IMR-90 (cell line): ENCODE results near the gene ENPP7. TPM values are rescaled to one million over a fixed set of nuclear protein-coding genes. Genes with fewer than 3 reads are reported as not detected.

ENCODE experiments used
- ATAC-seq: fragments of 200-7000 bp; cut with Tn5 transposase; 2 replicates; pipeline ENCODE4 v1.9.1; 2020; ENCODE audit warnings: low read depth, mild to moderate bottlenecking, moderate library complexity
- BruUV-seq: library from RNA; stranded (reverse); fragments of 400-500 nt; replicated peaks from 2 replicates; lab custom pipeline; 2021; lab: Mats Ljungman, UMichigan
- CTCF ChIA-PET: fragments of 300-600 bp; formaldehyde crosslinking; extraction: SDS; loops from one replicate; lab custom pipeline; 2021; ENCODE audit warnings: antibody characterized with exemption; lab: Yijun Ruan, JAX
- POLR2A ChIA-PET: fragments of 300-600 bp; sonication (Branson Sonifier 250); formaldehyde crosslinking; loops from one replicate; lab custom pipeline; 2022; ENCODE audit warnings: antibody characterized with exemption; ENCODE audit not compliant: unreplicated experiment; lab: Charles Lee
- DNase-seq: peaks from one replicate; pipeline ENCODE4 v3.0.0; 2013
- H2AFZ ChIP-seq: replicated peaks from 2 replicates; pipeline ENCODE3; 2013; ENCODE audit warnings: low read length, mild to moderate bottlenecking; ENCODE audit not compliant: poor library complexity
- H2AK5ac ChIP-seq: 2 replicates; pipeline ENCODE4 v1.6.1; 2013; ENCODE audit warnings: low read depth, low read length, inconsistent platforms
- H2AK9ac ChIP-seq: replicated peaks from 2 replicates; pipeline ENCODE3; 2013; ENCODE audit warnings: mild to moderate bottlenecking, low read depth, low read length, moderate library complexity; ENCODE audit not compliant: poor library complexity
- H2BK120ac ChIP-seq: 2 replicates; pipeline ENCODE4 v1.6.1; 2013; ENCODE audit warnings: low read depth, low read length, inconsistent platforms
- H2BK15ac ChIP-seq: 3 replicates; pipeline ENCODE4 v1.6.1; 2013; ENCODE audit warnings: low read depth, low read length, inconsistent platforms
- H2BK20ac ChIP-seq: 2 replicates; pipeline ENCODE4 v1.6.1; 2013; ENCODE audit warnings: low read depth, mild to moderate bottlenecking, inconsistent platforms, low read length, moderate library complexity
- H2BK5ac ChIP-seq: 2 replicates; pipeline ENCODE4 v1.6.1; 2013; ENCODE audit warnings: mild to moderate bottlenecking, low read depth, low read length, inconsistent platforms; ENCODE audit not compliant: poor library complexity, severe bottlenecking
- H3K14ac ChIP-seq: replicated peaks from 2 replicates; pipeline ENCODE4 v1.6.1; 2013; ENCODE audit warnings: low read depth, low read length, inconsistent platforms
- H3K18ac ChIP-seq: 2 replicates; pipeline ENCODE4 v1.6.1; 2013; ENCODE audit warnings: low read depth, low read length, control low read depth
- H3K23ac ChIP-seq: 2 replicates; pipeline ENCODE4 v1.6.1; 2013; ENCODE audit warnings: low read depth, low read length, inconsistent platforms
- H3K27ac ChIP-seq: 2 replicates; pipeline ENCODE4 v1.5.1; 2013; ENCODE audit warnings: mild to moderate bottlenecking, control low read depth, low read length; ENCODE audit not compliant: insufficient read depth
- H3K27me3 ChIP-seq: 2 replicates; pipeline ENCODE4 v1.6.1; 2013; ENCODE audit warnings: low read length; ENCODE audit not compliant: control insufficient read depth, insufficient read depth
- H3K36me3 ChIP-seq: 2 replicates; pipeline ENCODE4 v1.6.1; 2013; ENCODE audit warnings: low read length, mixed read lengths; ENCODE audit not compliant: control insufficient read depth, insufficient read depth
- H3K4ac ChIP-seq: 2 replicates; pipeline ENCODE4 v1.6.1; 2013; ENCODE audit warnings: low read depth, low read length, inconsistent platforms
- H3K4me1 ChIP-seq: 2 replicates; pipeline ENCODE4 v1.6.1; 2013; ENCODE audit warnings: low read length, mixed read lengths; ENCODE audit not compliant: control insufficient read depth, insufficient read depth
- H3K4me2 ChIP-seq: 2 replicates; pipeline ENCODE4 v1.6.1; 2013; ENCODE audit warnings: low read depth, mild to moderate bottlenecking, control low read depth, low read length, moderate library complexity
- H3K4me3 ChIP-seq: 2 replicates; pipeline ENCODE4 v1.5.1; 2013; ENCODE audit warnings: low read depth, mild to moderate bottlenecking, control low read depth, low read length, moderate library complexity; ENCODE audit not compliant: insufficient read depth
- H3K56ac ChIP-seq: 2 replicates; pipeline ENCODE4 v1.6.1; 2013; ENCODE audit warnings: low read length, inconsistent platforms; ENCODE audit not compliant: insufficient read depth; ENCODE audit errors: extremely low read depth
- H3K79me1 ChIP-seq, 2 experiments: 2 replicates each; pipeline ENCODE4 v1.6.1; 2013; ENCODE audit warnings: low read length in 2 of 2, inconsistent platforms in 1 of 2, low read depth in 1 of 2
- H3K9ac ChIP-seq: 2 replicates; pipeline ENCODE4 v1.6.1; 2013; ENCODE audit warnings: low read depth, low read length, control low read depth
- H3K9me1 ChIP-seq: 2 replicates; pipeline ENCODE4 v1.6.1; 2013; ENCODE audit warnings: low read length, inconsistent platforms; ENCODE audit not compliant: insufficient read depth
- H3K9me3 ChIP-seq: 2 replicates; pipeline ENCODE4 v1.6.1; 2013; ENCODE audit warnings: low read length; ENCODE audit not compliant: control insufficient read depth, insufficient read depth
- H4K20me1 ChIP-seq: 2 replicates; pipeline ENCODE4 v1.6.1; 2013; ENCODE audit warnings: low read length, inconsistent platforms; ENCODE audit not compliant: insufficient read depth
- H4K5ac ChIP-seq: 2 replicates; pipeline ENCODE4 v1.6.1; 2013; ENCODE audit warnings: mild to moderate bottlenecking, low read depth, low read length, control low read depth
- H4K8ac ChIP-seq, 2 experiments: 2 replicates each; pipeline ENCODE4 v1.6.1; 2013; ENCODE audit warnings: low read depth in 2 of 2, low read length in 2 of 2, control low read depth in 1 of 2, inconsistent platforms in 1 of 2
- H4K91ac ChIP-seq: 2 replicates; pipeline ENCODE4 v1.6.1; 2013; ENCODE audit warnings: low read depth, low read length, inconsistent platforms; ENCODE audit not compliant: insufficient read depth
- BHLHE40 ChIP-seq: fragments of 150-350 bp; IDR thresholded peaks from 2 replicates; pipeline ENCODE4 v1.6.1; 2016; ENCODE audit warnings: mild to moderate bottlenecking, low read depth, low read length
- CEBPB ChIP-seq: IDR thresholded peaks from 2 replicates; pipeline ENCODE4 v1.6.1; 2012; ENCODE audit warnings: low read depth, low read length, improper control_type of control experiment
- FOS ChIP-seq: fragments of 150-350 bp; IDR thresholded peaks from 2 replicates; pipeline ENCODE4 v1.6.1; 2016; ENCODE audit warnings: low read depth, low read length
- MAZ ChIP-seq: IDR thresholded peaks from 2 replicates; pipeline ENCODE4 v1.6.1; 2012; ENCODE audit warnings: low read depth, mild to moderate bottlenecking, low read length, improper control_type of control experiment, moderate library complexity, borderline replicate concordance
- MXI1 ChIP-seq: IDR thresholded peaks from 2 replicates; pipeline ENCODE4 v1.6.1; 2012; ENCODE audit warnings: low read depth, mild to moderate bottlenecking, low read length, moderate library complexity, borderline replicate concordance
- NFE2L2 ChIP-seq: fragments of 150-350 bp; IDR thresholded peaks from 2 replicates; pipeline ENCODE4 v1.6.1; 2016; ENCODE audit warnings: low read depth, mild to moderate bottlenecking, low read length
- POLR2A ChIP-seq: IDR thresholded peaks from 2 replicates; pipeline ENCODE4 v1.6.1; 2012; ENCODE audit warnings: mild to moderate bottlenecking, low read depth, low read length
- RAD21 ChIP-seq: IDR thresholded peaks from 2 replicates; pipeline ENCODE4 v1.6.1; 2012; ENCODE audit warnings: low read length, improper control_type of control experiment
- RCOR1 ChIP-seq: IDR thresholded peaks from 2 replicates; pipeline ENCODE4 v1.6.1; 2012; ENCODE audit warnings: mild to moderate bottlenecking, low read length, improper control_type of control experiment; ENCODE audit not compliant: insufficient replicate concordance
- RFX5 ChIP-seq: IDR thresholded peaks from 2 replicates; pipeline ENCODE4 v1.8.0; 2012; ENCODE audit warnings: low read depth, mild to moderate bottlenecking, low read length, moderate library complexity
- WGBS, 2 experiments: methylation state at CpG; one replicate each; pipeline versions ENCODE4 v1.1.5 to v1.1.7; 2013; ENCODE audit warnings: missing lambda C conversion rate in 2 of 2; ENCODE audit not compliant: insufficient read length in 1 of 2; ENCODE audit errors: extremely low coverage in 2 of 2; 5-methylcytosine and 5-hydroxymethylcytosine counted together
- dilution Hi-C: fragments of 300-500 bp; cut with HindIII; formaldehyde crosslinking; loops from one replicate; pipeline ENCODE4 v1.14.3; 2018; ENCODE audit warnings: low sequenced_read_pairs; ENCODE audit not compliant: unreplicated experiment
- in situ Hi-C: fragments of 300-500 bp; cut with MboI; formaldehyde crosslinking; loops from 3 replicates; pipeline ENCODE4 v1.14.3; 2019; ENCODE audit warnings: low sequenced_read_pairs, inconsistent platforms, mixed read lengths
- intact Hi-C: fragments of 100-400 bp; cut with micrococcal nuclease; formaldehyde crosslinking; loops from 2 replicates; pipeline ENCODE4 v1.10.0; 2022
- polyA plus RNA-seq, 3 experiments: library from polyadenylated mRNA; depleted of rRNA; stranded (reverse); fragments of >200 nt; gene quantifications; 2 replicates each; pipeline ENCODE4 v1.2.3, GENCODE V29; 2012; ENCODE audit warnings: low replicate concordance in 1 of 3
- total RNA-seq: library from RNA; depleted of rRNA; stranded (reverse); fragments of >200 nt; gene quantifications from 2 replicates; pipeline ENCODE4 v1.2.3, GENCODE V29; 2012
- TF ChIP-seq, protein P1 (sequence below): conservative IDR thresholded peaks from 2 replicates; pipeline ENCODE4 v1.5.1; 2012; ENCODE audit warnings: mild to moderate bottlenecking, low read depth, low read length, improper control_type of control experiment
- TF ChIP-seq, protein P2 (sequence below): fragments of 150-350 bp; IDR thresholded peaks from 2 replicates; pipeline ENCODE4 v1.6.1; 2016; ENCODE audit warnings: low read depth, mild to moderate bottlenecking, low read length, moderate library complexity, borderline replicate concordance
- TF ChIP-seq, protein P3 (sequence below): fragments of 150-350 bp; IDR thresholded peaks from 2 replicates; pipeline ENCODE4 v1.6.1; 2017; ENCODE audit warnings: mild to moderate bottlenecking, antibody characterized with exemption, low read length, low read depth

The ENPP7 gene
- total and polyA plus RNA-seq, 2 of the 4 experiments (the other 2 are of a cell fraction): not detected

DNA sequence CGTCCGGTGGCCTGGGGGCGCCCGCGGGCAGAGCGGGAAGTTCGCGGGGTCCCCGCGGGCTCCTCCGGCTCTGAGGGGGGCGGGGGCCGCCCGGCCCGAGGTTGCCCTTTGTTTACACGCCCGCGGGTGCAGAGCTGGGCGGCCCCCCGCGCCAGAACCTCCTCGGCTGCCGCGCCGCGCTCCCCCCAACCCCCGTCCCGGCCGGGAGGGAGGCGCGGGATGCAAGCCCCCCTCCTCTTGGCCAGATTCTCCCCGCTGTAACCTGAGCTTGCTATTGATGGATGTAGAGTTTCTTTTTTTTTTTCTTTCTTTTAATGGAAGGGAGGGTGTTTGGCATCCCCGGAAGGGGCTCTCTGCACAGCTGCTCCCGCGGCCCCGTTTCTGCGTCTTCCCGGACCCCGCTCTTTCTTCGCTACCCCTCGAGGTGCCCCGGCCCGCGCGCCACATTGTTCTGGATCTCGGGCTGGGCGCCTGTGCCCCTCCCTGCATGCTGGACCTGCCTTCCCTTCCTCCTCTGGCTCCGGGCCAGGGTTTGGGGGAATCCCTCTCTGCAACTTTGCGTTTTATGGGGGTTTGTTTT lies 47.9 kb downstream of the ENPP7 start (continued):
- no peak for TF ChIP-seq POLR2A

DNA sequence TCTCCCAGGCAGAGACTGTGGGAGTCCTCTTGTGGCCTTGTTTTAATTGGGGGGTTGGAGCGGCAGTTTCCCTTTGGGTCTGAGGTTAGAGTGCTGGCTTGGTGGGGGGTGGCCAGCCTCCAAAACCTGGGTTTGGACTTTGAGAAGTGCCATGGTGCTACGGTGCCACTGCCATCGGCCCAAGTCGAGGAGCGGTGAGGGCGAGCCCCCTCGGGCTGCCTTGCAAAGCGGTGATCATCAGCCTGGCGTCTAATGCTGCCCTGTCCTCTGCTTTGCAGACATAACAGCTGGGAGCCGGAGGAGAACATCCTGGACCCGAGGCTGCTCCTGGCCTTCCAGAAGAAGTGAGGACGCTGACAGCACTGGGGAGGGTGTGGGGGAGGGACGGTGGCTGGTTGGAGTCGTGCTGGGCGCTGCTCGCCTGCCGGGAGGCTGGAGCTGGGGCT lies 48.4 kb downstream of the ENPP7 start:
- no peak overlapping the region for H3K56ac ChIP-seq
- ATAC-seq (no peak), DNase-seq (no peak)
- no peak overlapping the region for H2BK20ac ChIP-seq
- no peak overlapping the region for H3K18ac ChIP-seq
- H3K27me3 ChIP-seq: peaks cover 32% of the 10 kb centered on the region
- H2AK5ac ChIP-seq: peak overlapping the region; percentile 58; the same call in 1 of the 2 replicates
- intact Hi-C loops (no loop called here), dilution Hi-C loops (no loop called here), in situ Hi-C loops (no loop called here)
- ChIA-PET POLR2A (no interaction called here), CTCF (interaction anchor here (0.6 kb wide), 1 partner anchor 20 kb away, joined by 3 read pairs; no protein-coding TSS in a partner anchor)
- no peaks in the 10 kb centered on the region; a peak in 1 of 4 replicates for H3K79me1 ChIP-seq
- H3K27ac ChIP-seq: no peak overlapping the region
- BruUV-seq: no TSS peak
- H3K4me2 ChIP-seq: peak overlapping the region; percentile 66
- peak overlapping the region; percentile 95 for H2AFZ ChIP-seq
- no peak overlapping the region for H3K9ac ChIP-seq
- H3K23ac ChIP-seq: no peak overlapping the region
- H2BK5ac ChIP-seq: no peak overlapping the region
- H3K4ac ChIP-seq: no peak overlapping the region
- no peak overlapping the region for H4K8ac ChIP-seq
- H4K20me1 ChIP-seq: peaks cover 3% of the 10 kb centered on the region; the same call in 1 of the 2 replicates
- no peak overlapping the region for H4K91ac ChIP-seq
- H2BK120ac ChIP-seq: no peak overlapping the region
- no peaks in the 10 kb centered on the region for H3K9me1 ChIP-seq
- TF ChIP-seq RAD21 (no peak), MAZ (no peak), POLR2A (no peak), NFE2L2 (no peak), RFX5 (no peak), MXI1 (no peak), RCOR1 (no peak), CEBPB (no peak), BHLHE40 (no peak), FOS (no peak)
- TF ChIP-seq, protein P1, sequence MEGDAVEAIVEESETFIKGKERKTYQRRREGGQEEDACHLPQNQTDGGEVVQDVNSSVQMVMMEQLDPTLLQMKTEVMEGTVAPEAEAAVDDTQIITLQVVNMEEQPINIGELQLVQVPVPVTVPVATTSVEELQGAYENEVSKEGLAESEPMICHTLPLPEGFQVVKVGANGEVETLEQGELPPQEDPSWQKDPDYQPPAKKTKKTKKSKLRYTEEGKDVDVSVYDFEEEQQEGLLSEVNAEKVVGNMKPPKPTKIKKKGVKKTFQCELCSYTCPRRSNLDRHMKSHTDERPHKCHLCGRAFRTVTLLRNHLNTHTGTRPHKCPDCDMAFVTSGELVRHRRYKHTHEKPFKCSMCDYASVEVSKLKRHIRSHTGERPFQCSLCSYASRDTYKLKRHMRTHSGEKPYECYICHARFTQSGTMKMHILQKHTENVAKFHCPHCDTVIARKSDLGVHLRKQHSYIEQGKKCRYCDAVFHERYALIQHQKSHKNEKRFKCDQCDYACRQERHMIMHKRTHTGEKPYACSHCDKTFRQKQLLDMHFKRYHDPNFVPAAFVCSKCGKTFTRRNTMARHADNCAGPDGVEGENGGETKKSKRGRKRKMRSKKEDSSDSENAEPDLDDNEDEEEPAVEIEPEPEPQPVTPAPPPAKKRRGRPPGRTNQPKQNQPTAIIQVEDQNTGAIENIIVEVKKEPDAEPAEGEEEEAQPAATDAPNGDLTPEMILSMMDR: no peak
- TF ChIP-seq, protein P2, sequence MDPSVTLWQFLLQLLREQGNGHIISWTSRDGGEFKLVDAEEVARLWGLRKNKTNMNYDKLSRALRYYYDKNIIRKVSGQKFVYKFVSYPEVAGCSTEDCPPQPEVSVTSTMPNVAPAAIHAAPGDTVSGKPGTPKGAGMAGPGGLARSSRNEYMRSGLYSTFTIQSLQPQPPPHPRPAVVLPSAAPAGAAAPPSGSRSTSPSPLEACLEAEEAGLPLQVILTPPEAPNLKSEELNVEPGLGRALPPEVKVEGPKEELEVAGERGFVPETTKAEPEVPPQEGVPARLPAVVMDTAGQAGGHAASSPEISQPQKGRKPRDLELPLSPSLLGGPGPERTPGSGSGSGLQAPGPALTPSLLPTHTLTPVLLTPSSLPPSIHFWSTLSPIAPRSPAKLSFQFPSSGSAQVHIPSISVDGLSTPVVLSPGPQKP: no peak
- TF ChIP-seq, protein P3, sequence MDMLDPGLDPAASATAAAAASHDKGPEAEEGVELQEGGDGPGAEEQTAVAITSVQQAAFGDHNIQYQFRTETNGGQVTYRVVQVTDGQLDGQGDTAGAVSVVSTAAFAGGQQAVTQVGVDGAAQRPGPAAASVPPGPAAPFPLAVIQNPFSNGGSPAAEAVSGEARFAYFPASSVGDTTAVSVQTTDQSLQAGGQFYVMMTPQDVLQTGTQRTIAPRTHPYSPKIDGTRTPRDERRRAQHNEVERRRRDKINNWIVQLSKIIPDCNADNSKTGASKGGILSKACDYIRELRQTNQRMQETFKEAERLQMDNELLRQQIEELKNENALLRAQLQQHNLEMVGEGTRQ: no peak
- peak overlapping the region; percentile 83 for H3K4me3 ChIP-seq
- H2BK15ac ChIP-seq: no peak overlapping the region
- H4K5ac ChIP-seq: no peak overlapping the region
- H3K36me3 ChIP-seq: no peaks in the 10 kb centered on the region; the same call in 1 of the 2 replicates
- H2AK9ac ChIP-seq: peak overlapping the region; percentile 80
- 0 out of 2 replicates have a peak, but pooled peaks cover 3% of the 10 kb centered on the region for H3K9me3 ChIP-seq
- 23% methylated on average over 9 of the region's 17 CpGs; no CpG with 5 or more reads in 1 of the 2 experiments for WGBS, 2 experiments
- H3K14ac ChIP-seq: no peak overlapping the region
- peaks cover 3% of the 10 kb centered on the region; the same call in 1 of the 2 replicates for H3K4me1 ChIP-seq
